Lower leg skin (tissue), 3 donors: Measurements from ENCODE around the gene MLH1.

Experiments used
- CTCF ChIP-seq, 3 donors: fragments of 450-650 bp; IDR thresholded peaks; one replicate each; pipeline ENCODE4 v1.5.1; 2016; ENCODE audit warnings: antibody characterized with exemption in 3 of 3, mild to moderate bottlenecking in 3 of 3, moderate library complexity in 2 of 3
- POLR2A ChIP-seq, 2 donors: fragments of 450-650 bp; IDR thresholded peaks; one replicate each; pipeline ENCODE4 v1.6.1; 2016 to 2017; ENCODE audit warnings: antibody characterized with exemption in 2 of 2, mild to moderate bottlenecking in 1 of 2, moderate library complexity in 1 of 2

DNA sequence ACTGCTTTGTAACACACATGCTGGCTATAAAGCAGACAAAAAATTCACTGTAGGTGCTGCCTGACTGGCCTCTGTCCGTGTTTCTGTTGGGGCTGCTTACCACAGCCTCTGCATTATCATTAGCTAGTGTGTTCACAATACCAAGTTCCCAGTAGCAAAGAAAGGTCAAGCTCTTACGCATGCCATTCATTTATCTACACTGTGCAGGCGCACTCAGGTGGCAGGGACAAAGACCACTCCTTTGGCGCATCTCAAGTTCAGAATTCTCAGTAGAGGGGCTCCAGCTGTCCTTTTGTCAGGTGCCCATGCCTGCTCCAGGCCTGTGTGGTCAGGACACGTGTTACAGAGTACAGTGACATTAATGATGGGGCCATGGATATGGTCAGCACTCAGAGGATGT lies 22.3 kb downstream of the MLH1 start:
- TF ChIP-seq POLR2A (IDR thresholded peaks at IDR 0.05): no peak
- no peak for TF ChIP-seq CTCF (IDR thresholded peaks at IDR 0.05)
